NCI-H1417 treated with DMSO at 0.1 percent for 48 hours (cell line): Measurements from ENCODE around the gene NMNAT2.

ENCODE experiments used
- DNase-seq: peaks from one replicate; lab custom pipeline; 2025; lab: John Stamatoyannopoulos, UW

The NMNAT2 gene

DNA sequence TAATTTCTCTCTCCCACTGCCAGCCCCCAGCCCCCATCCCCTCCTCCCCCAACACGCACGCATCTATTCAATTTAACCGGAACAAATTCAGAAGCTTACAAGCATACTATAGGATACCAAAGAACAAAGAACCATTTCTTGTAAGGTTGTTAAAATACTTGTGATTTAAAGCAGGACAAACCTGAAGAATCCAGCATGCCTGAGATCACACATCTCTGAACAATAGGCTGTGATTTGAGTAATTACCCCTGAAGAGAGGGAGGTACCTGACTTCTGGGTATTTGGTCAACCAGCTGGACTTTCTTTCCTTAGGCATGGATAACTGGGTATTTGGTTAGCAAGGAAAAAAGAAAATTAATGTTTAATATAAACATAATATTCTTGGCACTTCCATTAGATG, 105.1 kb downstream of the NMNAT2 start:
- DNase-seq, result no peak

DNA sequence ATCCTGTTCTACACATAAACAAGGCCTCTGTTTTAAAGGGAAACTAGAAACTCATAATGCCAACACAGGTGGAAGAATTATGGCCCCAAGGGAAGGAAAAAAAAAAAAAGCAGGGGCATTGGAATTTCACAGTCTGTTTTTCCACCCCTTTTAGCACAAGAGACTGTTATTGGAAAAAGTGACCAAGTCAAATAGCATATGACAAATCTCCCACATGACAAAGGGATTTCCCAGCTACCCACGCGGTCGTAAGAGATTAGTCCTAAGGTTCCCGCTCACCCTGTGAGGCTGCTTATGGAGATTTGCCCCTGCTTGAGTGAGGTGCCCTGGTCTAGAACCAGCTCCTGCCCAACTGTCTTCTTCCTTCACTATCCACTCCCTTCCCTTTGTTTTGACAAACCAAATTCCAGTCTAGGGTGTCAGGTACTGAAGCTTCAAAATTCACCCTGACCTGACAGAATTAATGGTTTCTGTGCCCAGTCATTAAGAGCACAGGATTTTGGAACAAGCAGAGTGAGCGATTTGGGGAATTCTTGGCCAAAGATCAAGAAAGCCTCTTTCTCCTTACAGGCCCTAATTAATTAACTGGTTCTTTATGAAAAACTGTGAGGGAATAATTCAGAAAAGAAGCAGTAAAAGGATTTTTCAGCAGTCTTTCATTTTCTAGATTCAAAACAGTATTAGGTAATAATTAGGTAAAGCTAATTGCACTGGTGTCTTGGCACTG, 107.3 kb downstream of the NMNAT2 start:
- DNase-seq, result no peak

DNA sequence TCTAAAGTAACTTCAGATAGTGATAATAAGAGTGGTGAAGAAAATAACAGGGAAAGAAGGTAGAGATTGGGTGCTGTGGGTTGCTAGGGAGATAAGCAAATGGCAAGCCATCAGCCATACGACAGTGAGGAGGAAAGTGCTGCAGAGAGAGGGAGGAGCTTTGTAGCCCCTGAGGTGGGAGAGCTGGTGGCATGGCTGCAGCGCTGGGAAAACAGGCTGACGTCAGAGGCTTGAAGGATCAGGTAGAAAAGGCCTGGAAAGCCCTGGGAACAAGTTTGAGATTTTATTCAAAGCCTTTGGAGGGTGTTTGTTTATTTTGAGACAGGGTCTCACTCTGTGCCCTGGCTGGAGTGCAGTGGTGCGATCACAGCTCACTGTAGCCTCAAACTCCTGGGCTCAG, 109.5 kb downstream of the NMNAT2 start:
- no peak for DNase-seq

DNA sequence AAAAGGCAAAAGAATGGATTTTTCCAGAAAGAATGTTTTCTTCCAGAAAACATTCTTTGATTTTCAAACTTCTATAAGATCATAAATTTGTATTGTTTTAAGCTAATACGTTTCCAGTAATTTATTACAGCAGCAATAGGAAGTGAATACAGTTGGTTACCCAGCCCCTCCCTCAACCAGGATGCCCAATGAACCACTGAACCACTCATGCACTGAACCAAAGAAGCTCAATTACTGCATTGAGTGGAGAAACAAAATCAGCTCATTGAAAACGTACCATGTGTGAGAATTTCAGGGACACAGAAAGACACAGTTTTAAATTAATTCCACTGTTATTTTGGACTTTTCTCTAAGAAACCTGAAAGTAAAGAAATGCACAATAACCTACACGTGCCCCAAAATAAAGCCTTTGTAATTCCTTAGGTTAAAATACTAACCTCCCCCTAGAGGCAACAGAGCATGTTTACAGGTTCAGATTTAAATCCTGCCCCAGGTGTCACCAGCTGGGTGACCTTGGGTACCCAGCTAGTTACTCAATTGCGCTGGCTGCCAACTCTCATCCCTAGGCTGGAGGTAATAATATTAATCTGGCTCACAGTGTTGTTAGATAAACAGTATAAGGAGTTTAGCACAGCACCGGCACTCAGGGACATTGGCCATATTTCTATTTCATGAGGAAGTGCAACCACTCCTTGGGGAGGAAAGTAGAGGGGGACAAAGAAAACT, 111.7 kb downstream of the NMNAT2 start:
- DNase-seq, result no peak

DNA sequence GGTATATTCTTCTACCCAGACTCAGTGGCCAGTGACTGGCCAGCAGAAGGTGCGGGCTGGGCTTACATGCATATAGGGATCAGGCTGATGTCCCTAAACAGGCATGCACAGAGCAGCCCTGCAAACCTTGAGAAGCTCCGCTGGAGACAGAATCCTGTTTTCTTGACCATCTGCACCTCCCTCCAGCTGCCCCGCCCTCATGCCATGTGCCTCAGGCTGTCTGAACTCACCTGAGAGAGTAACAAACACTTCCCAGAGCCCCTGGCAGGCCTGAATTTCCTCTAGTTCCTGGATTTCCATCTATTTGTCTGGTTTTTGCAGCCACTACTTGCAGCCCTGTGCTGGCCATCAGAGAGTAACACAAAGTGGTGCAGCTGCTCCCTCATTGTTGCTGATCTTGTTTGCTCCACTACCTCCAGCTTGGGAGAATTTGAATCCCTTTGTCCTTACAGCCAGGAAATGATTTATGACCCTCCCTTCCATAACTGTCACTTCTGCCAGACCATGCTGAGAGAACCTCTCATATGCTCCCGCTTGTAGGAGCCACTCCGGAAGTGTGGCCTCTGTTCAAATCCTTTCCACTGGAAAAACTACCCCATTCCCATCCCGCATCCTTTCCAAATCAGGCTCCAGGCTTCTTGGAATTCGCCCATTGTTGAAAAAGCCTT, 113.6 kb downstream of the NMNAT2 start:
- peak; percentile 83 for DNase-seq

DNA sequence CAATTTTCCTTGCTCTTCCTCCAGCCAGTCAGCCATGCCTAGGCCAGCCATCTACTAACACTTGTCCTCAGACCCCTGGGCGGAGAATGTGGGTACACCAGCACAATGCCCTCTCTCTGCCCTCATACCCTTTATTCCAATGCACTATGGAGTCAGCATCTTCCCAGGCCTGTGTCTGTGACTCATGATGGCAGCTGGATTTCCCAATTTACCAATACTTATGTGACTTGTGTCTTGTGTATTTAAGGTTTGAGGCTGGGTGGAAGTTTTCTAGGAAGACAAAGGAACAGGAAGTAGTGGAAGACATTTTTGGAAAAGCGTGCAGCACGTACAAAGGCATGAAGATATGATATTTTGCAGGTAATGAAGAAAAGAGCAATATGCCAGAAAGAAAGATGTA, 114.3 kb downstream of the NMNAT2 start:
- DNase-seq, result no peak

DNA sequence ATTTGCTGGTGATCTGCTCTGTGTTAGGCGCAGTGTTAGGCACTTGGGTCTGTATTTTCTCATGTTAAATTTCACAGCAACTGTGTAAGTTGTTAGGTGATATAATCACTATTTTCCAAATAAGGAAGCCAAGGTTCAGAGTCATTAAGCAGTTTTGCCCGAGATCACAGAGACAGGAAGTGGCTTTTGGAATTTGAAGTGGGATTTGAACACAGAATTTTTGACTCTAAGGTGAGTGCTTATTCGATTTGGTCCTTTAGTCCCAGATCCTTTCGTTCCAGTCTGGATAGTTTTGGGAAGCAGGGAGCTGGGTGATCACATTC, 114.9 kb downstream of the NMNAT2 start:
- no peak for DNase-seq

DNA sequence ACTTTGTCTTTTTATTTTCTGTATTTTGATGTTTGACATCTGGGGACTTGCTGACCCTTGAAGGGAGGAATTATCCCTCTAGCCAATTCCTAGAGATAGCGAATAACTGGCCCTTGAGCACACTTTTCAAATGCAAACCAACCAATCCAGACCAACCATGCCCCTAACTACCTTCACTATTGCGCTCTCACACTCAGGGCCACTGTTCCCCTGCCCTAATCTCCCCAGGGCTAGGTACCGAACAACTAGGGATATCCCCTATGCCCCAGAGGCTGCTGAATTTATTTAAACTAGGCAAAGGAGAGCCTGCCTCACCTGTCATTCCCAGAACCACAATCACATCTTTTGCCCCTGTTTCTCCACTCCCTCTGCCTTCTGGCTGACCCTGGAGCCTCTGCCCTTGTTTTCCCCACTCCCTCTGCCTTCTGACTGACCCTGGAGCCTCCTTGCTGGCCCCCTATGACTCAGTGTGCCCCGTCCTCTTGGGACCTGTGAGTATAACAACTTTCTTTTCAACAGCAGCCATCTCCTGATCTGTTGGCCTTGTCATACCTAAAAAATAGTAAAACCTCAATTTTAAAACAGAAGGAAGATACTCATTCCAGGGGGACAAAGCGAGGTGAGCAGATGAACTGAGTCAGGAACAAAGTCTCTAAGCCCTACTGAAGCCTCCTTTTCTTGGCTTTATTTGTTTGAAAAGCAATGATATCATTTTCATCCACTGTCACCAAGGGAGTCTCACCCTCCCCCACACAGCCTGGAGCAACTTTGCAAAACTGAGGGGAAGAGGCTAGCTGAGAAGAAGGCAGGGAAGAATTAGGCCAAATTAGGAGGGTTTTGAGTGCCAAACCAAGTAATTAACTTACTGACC, 115.5 kb downstream of the NMNAT2 start:
- no peak for DNase-seq

DNA sequence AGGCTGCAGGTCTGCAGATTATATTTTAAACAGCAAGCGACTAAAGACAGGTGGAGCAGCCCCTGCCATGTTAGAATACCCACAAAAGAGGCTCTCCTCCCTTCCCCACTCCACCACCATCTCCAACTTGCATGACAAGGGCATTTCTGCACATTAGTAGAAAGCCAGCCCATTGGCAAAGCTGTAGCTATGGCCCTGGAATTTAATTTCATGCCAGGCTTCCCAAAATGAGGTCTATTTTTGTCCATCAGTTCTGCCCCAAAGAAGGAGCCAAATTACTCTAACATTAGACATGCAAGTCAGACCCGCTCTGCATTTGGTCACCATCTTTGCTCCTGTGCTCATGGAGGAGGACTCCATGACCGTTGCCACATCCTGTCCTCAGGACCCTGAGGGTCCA, 116.9 kb downstream of the NMNAT2 start:
- no peak for DNase-seq

DNA sequence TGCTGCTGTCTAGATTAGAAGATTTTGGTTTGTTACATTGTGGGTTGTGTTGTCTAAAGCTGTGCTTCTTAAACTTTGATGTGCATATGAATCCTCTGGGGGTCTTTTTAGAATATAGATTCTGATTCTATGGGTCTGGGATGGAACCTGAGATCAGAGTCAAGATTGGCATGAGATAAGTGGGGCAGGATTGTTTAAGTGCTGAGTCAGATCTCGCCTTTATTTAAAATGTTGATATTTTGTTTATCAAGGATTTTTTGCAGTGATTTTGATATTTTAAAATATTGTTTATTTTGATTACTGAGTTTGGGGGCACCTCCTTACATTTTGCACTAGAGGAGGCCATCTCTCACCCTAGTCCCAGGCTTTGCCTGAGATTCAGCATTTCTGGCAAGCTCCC, 117.4 kb downstream of the NMNAT2 start:
- no peak for DNase-seq

DNA sequence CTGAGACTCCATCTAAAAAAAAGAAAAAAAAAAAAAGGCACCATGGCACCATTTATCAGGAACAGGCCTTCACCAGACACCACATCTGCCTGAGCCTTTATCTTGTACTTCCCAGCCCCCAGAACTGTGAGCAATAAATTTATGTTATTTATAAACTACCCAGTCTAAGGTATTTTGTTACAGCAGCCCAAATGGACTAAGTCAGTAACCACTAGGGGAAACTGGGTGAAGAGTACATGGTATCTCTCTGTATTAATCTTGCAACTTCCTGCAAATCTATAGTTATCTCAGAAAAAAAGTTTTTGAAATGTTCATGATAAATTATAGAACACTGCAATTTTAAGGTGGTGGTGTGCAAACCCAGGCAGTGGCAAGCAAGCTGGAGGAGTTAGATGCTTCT, 117.8 kb downstream of the NMNAT2 start:
- no peak for DNase-seq

DNA sequence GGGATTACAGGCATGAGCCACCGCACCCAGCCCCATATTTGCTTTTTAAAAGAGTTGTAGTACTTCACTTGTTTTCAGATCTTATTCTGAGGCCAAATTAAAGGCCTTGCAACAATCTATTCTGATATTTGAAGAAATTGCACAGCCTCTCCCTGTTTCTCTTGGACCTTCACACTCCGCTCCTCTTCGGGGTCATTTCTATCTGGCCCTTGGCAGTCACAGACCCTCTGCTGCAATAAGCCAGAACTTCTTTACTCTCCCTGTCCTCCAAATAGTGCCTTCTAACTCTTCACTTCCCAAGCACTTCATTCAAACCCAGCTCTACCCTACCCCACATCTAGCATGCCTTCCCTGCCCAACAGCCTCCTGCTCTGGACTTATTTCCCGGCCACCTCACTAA, 121.4 kb downstream of the NMNAT2 start:
- DNase-seq, result no peak

DNA sequence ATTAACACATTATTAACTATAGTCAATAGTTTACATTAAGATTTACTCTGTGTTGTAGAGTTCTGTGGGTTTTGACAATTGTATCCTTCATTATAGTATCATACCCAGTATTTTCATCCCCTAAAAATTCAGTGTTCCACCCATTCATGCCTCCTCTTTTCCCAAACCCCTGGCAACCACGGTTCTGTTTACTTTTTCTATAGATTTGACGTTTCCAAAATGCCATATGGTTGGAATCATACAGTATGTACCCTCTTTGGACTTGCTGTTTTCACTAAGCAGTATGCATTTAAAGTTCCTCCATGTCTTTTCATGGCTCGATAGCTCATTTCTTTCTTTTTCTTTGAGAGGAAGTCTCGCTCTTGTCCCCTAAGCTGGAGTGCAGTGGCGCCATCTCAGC, 122.7 kb downstream of the NMNAT2 start:
- no peak for DNase-seq

DNA sequence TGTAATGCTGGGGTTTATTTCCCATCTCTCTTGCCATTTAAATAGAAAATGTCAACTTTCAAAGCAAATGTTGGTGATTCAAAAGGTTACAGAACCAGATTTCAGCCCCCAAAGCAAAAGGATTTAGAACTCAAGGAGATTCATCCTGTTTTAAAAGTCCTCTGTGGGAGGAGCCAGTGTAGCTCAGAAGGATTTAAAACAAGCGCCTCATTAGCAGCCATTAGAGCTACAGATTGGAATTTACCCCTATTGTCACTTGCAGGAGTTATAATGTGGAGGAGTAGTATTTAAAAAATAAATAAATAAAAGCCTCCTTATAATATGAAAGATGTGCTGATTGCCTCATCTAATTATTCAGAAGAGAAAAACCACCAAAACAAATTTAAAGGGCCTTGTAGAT, 124.3 kb downstream of the NMNAT2 start:
- no peak for DNase-seq

DNA sequence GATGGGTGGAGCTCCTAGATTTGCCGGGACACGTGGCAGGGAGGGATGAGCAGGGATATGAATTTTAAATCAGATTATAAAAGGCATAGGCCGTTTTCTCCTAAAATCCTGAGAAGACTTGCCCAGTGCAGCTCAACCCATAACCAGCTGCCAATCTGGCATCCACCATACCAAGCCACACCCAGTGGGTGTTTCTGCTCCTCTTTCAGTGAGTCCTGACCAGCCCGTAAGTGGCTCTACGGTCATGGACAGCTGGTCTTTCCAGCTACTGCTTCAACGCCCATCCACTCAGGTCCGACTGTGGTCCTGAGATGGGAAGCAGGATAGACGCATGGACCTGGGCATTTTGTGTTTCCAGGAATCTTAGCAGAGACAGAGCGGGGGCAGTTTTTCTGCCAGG, 124.9 kb downstream of the NMNAT2 start:
- DNase-seq, result no peak

DNA sequence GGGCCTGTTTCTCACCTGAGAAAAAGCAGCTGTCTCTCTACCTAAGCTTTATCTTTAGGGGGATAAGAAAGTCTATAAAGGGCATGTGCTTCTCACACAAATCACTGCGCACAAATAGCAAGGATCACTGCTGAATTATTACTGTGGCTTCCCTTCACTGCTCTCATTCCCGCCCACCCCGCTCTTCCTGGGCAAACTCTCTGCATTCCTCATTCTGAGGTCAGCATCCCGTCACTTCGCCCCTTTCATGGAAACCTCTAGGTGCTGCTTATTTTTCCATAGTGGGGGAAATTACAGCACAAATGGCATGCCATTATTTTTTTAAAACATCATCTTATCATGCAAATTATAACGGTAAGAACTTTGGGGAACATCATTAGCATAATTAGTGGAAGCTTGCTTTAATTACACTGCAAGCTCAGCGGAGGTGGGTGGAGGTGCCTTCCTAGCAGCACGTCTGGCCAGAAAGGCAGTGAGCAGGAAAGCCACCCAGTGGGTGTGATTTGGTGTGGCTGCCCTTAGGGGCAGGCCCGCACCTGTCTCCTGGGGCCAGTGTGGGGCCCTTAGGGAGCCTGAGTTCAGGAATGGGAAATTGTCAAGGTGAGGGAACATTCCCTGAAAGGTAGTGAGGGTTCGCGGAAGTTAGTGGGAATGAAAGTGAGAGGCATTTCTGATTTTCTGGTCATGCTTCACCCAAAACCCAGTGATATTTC, 126.2 kb downstream of the NMNAT2 start:
- no peak for DNase-seq

DNA sequence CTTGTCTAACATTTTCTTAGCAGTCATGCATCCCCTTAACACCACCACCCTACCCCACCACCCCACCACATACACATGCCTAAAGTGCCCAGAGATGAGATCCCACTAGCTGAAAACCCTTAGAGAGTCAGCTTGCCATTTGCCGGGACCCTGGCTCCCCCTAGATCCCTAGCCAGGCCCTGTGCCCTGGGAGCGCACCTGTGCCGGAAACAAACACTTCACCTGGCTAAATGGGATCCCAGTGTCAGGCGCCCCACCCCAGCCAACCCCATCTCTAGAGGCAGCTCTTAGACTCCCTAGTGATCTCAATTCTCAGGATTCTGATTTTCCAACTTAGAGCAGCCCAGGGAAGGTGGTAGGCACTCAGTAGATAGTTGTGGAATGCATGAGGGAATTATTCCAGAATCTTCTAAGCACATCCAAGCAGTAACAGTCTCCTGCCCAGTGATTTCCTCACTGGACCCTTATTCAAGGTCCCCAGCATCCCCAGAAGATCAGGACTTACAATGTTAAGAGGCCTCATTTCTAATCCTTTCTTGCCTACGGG, 126.9 kb downstream of the NMNAT2 start:
- DNase-seq, result no peak

DNA sequence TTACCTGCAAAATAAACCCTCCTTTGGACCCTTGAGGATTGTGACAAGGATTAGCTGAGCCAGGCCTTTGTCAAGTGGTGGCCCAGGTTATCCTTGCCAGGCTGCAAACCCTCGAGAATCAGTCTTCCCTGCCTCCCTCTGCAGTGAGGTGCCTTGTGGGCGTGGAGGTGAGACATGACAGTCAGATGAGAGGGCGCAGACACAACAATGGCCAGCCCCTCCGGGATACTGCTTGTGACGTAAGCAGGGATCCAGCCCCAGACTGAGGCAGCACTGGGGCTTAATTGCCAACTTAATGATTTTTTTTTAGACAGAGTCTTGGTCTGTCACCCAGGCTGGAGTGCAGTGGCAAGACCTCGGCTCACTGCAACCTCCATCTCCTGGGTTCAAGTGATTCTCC, 127.6 kb downstream of the NMNAT2 start:
- no peak for DNase-seq

DNA sequence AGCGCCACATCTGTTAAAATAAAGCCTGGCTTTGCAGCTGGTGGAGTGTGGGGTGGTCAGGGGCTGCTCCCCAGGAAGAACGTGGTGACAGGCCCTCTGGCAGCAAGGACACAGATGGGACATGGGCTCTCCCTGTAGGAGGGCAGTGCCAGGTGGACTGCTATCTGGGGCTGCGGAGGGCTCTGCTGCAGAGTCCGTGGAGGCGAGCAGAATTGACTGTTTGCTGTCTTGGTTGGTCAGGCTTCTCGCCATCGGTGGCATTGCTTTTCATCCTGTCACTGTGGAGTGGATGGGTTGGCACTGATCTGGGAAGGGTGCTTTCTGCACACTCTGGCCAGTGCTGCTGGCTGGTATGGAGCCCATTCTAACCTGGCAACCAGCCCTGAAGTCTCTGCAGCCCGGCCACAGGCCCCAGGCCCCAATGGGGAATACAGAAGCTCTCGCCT, 129.1 kb downstream of the NMNAT2 start:
- DNase-seq, result no peak

DNA sequence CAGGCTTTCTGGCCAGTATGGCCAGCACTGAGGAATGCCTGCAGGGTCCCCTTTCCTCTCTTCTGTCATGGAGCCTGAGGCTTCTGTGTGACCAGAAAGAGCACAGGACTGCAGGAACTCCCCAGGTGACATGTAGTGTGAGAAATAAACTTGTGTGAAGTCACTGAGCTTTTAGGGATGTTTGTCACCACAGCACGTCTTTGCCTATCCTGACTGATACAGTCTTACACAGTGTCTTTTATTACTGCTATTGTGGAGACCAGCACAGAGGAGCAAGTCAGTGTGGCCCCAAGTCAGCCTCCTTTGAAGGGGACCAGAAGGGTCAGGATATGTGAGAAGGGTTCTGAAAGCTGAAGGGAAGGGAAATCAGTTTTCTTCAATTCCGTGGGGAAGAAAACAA, 129.6 kb downstream of the NMNAT2 start:
- DNase-seq, result no peak

DNA sequence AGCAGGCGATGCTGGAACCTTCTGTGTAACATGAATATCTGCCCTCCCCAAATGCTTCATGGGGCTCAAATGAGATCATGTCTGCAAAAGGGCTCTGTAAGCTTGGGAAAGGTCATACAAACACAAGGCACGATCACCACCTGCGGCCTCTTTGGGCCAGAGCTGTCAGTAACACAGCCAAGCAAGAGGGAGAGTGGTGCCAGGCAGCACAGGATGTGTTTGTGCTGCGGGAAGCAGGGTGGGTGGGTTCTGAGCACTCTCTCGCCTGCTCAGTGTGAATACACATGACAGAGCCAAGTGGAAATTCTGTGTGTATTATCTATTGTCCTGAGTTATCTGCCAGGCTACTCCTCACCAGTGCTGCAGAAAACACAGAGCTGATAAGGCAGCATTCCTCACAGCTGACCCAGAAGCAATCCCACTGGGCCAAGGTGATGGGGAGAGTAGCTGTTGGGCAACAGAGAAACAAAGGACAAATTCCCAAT, 130.9 kb downstream of the NMNAT2 start:
- DNase-seq, result no peak
